Measurements from ENCODE around the gene UBE2R2.
"Not testable (repeated sequence)": the region's sequence is repeated elsewhere in the genome, so short reads cannot be mapped to it uniquely, and the experiment has no call there.

The UBE2R2 gene

GRCh38 chr9:33799928-33800704, 16.8 kb upstream of the UBE2R2 start:
- no peak for DNase-seq (ENCODE audit: low read depth)

DNA sequence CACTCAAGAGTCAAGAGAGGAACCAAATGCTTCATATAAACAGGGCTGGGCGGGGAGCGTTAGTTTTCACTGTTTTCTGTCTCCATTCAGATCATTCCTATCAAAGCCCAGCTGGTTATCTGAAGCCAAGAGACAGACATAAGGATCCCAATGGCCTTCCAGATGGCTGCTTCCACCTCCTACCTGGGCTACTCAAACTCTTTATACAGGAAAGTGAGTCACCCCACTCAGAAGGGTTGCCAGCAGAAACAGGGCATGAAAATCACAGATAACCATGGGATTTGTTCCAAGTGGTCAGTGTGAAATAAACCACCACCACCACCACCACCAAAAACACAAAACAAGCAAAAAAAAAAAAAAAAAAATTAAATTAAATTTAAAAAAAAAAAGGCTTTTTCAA, 16.1 kb upstream of the UBE2R2 start:
- DNase-seq (ENCODE audit: low read depth): no peak

- not testable (repeated sequence) for DNase-seq (ENCODE audit: low read depth)
Observed at GRCh38 chr9:33801943-33802500, 14.9 kb upstream of the UBE2R2 start.

DNA sequence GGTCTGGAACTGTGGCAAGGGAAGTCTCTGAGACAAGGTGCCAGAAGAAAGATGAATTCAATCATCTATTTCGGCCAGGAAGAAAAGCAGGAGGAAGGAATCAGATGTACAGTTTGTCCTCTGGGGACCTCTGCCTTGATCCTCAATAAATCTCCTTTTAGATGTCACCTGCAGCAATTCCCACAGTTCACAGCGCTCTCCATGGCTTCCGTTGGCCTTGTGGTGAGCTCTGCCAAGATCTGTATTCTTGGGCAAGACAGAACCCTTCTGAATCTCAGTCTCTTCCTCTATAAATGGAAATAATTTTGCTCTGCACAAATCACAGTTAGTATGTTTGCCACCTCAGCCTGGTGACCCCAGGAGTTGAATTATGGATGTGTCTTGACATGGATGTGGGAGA, 12.8 kb upstream of the UBE2R2 start:
- not testable (repeated sequence) for DNase-seq (ENCODE audit: low read depth)

GRCh38 chr9:33807156-33807555, 9.8 kb upstream of the UBE2R2 start:
- DNase-seq (ENCODE audit: low read depth): not testable (repeated sequence)

DNA sequence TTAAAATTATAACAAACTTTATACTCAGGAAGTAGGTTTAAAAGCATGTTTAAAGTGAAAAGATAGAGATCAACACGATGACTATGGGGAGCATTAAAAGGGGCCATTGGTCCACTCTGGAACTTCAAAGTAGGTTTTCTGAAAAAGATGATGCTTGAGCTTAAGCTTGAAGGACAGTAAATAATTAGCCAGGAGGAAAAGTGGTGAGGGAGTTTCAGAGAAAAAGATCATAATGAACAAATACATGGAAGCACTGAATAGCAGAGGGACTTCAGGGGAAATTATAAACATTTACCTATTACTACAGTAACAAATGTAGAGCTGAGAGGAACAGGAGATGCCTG, 8.0 kb upstream of the UBE2R2 start:
- DNase-seq (ENCODE audit: low read depth): not testable (repeated sequence)

GRCh38 chr9:33809506-33809905, 7.5 kb upstream of the UBE2R2 start:
- no peak for DNase-seq (ENCODE audit: low read depth)

DNA sequence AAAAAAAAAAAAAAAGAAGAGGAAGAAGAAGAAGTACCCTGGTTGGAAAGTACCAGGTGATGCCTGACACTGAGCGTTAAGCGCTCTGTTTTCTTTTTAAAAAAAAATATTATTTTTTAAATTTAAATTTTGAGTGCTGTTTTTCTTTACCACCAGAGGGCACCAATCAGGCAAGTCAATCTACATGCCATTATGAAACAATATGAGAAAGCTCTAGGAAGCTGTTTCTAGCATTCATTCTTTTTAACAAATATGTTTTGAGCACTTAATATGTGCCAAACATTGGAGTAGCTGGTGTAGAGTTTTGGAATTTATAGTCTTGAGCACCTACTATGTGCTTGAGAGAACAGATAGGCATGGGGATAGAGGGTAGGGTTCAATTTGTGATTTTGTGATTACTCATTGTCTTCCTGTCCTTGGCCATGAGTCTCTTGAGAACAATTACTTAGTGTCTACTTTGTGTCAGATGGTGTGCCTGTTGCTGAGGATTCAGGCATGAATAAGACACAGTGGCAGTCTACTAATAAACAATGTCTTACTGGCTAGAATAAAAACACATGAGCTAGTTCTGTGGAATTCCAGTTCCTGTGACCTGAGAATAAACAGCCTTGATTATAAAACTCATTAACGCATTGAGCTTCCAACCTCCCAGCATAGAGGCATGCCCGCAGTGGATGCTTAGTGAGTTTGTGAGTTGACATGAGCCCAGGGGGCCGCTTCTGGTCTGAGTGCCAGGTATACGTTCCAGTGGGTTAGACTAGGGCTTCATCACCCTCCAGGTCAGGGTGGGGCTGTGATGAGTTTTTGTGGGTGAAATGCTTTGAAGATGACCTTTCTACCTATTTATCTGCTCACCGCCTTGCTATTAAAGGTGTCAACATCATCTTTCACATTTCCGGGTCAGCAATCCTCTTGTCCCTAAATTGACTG, 3.0 kb upstream of the UBE2R2 start:
- peak; percentile 67 for DNase-seq (ENCODE audit: low read depth)

- no peak for DNase-seq (ENCODE audit: low read depth)
Observed at GRCh38 chr9:33815781-33816180, 1.2 kb upstream of the UBE2R2 start.

- no peak for DNase-seq (ENCODE audit: low read depth)
Observed at GRCh38 chr9:33817327-33818166, 587 bp downstream of the UBE2R2 start.

GRCh38 chr9:33818167-33818846, 1.3 kb downstream of the UBE2R2 start:
- no peak for DNase-seq (ENCODE audit: low read depth)

DNA sequence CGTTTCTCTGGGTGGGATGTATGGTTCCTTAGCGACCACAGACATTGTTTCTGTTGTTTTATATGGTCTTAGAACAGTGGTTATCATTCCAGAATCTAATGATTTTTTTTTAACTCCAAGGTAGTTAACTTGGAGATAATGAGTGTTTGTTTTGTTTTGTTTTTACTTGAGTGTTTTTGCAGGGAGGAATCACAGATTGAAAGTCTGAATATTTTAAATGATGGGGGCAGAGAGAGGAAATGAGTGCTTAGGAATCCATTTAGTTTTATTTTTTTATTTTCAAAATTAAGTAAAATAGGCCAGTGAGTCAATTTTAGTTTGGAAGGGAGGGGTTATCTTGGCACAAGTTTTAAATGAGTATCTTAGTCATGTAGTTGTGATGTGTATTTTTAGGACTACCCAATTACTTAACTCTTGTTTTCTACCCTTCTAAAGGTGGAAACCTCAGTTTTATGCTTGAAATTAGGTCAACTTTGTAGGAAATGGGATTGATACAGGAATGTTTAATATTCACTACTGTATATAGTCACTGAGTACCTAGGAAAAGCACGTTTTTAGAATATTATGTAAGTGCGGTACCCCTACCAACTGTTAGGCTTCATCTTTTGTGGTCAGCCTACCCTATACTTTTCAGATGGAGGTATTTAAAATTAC, 2.0 kb downstream of the UBE2R2 start:
- no peak for DNase-seq (ENCODE audit: low read depth)

GRCh38 chr9:33820231-33820745, 3.3 kb downstream of the UBE2R2 start:
- DNase-seq (ENCODE audit: low read depth): no peak

DNA sequence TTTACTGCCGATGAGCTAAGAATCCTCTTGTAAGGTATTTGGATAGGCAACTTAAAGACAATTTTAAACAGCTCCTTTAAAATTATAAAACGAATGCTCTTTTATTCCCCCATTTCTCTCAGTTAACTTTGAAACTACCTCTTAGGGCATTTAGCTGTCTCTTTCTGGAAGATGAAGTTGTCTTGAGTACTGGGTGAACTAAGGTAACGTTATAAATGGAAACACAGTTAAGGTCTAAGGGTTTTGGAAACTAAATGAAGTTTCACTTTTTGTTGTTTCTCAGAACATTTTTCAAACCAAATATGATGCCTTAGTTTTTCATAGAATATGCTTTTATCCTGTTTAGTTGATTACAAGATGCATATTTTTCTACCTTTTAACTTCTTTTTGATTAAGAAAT, 6.8 kb downstream of the UBE2R2 start:
- no peak for DNase-seq (ENCODE audit: low read depth)

- not testable (repeated sequence) for DNase-seq (ENCODE audit: low read depth)
Observed at GRCh38 chr9:33827285-33827684, 10.3 kb downstream of the UBE2R2 start.

GRCh38 chr9:33829641-33830230, 12.8 kb downstream of the UBE2R2 start:
- DNase-seq (ENCODE audit: low read depth): not testable (repeated sequence)

DNA sequence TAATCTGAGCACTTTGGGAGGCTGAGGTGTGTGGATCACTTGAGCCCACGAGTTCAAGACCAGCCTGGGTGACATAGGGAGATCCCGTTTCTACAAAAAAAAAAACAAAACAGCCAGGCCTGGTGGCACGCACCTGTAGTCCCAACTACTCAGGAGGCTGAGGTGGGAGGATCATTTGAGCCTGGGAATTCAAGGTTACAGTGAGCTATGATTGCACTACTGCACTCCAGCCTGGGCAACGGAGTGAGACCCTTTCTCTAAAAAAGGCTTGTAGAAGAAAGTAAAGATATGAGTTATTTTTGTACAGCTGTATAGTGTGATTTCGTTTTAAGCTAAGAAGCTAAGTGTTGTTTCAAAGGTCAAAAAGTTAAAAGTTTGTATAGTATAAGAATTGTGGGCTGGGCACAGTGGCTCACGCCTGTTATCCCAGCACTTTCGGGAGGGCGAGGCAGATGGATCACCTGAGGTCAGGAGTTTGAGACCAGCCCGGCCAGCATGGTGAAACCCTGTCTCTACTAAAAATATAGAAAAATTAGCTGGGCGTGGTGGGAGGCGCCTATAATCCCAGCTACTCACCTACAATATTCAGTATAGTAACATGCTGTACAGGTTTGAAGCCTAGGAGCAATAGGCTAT, 18.8 kb downstream of the UBE2R2 start:
- no peak for DNase-seq (ENCODE audit: low read depth)

GRCh38 chr9:33836261-33836660, 19.3 kb downstream of the UBE2R2 start:
- DNase-seq (ENCODE audit: low read depth): not testable (repeated sequence)

GRCh38 chr9:33837138-33837537, 20.2 kb downstream of the UBE2R2 start:
- DNase-seq (ENCODE audit: low read depth): no peak

- no peak for DNase-seq (ENCODE audit: low read depth)
Observed at GRCh38 chr9:33840381-33840780, 23.4 kb downstream of the UBE2R2 start.
